Activated CD8-positive, alpha-beta memory T cell treated with anti-CD3 and anti-CD28 coated beads, Interleukin-2, amount 10 ng/mL, durations not matched to agents 7 days and 5 days (primary cell): ENCODE data around the gene DECR2. TPM values are rescaled to one million over a fixed set of nuclear protein-coding genes. Genes with fewer than 3 reads are reported as not detected.

Experiments used
- ATAC-seq: fragments of 150-1000 bp; cut with Tn5 transposase; one replicate; pipeline ENCODE4 v1.10.0; 2021; ENCODE audit warnings: moderate library complexity
- CTCF ChIA-PET: fragments of 350-600 bp; sonication (Branson Sonifier 250); formaldehyde crosslinking; loops from one replicate; lab custom pipeline; 2021; ENCODE audit warnings: antibody characterized with exemption; lab: Charles Lee
- DNase-seq: peaks from one replicate; pipeline ENCODE4 v3.0.0-alpha.2; 2020
- H3K27ac Mint-ChIP-seq: one replicate; pipeline ENCODE4 v1.8.0; 2021; ENCODE audit warnings: mild to moderate bottlenecking, mixed read lengths
- H3K27me3 Mint-ChIP-seq: one replicate; pipeline ENCODE4 v1.8.0; 2021; ENCODE audit warnings: mixed read lengths
- H3K36me3 Mint-ChIP-seq: one replicate; pipeline ENCODE4 v1.8.0; 2021; ENCODE audit warnings: mild to moderate bottlenecking, mixed read lengths
- H3K4me1 Mint-ChIP-seq: one replicate; pipeline ENCODE4 v1.8.0; 2021; ENCODE audit warnings: mixed read lengths
- H3K4me3 Mint-ChIP-seq: one replicate; pipeline ENCODE4 v1.8.0; 2021; ENCODE audit warnings: mild to moderate bottlenecking, moderate library complexity, mixed read lengths
- H3K9me3 Mint-ChIP-seq: one replicate; pipeline ENCODE4 v1.8.0; 2022; ENCODE audit warnings: low read depth, mixed read lengths
- total RNA-seq, 2 experiments: library from RNA; stranded (reverse); gene quantifications; one replicate each; pipeline ENCODE4 v1.2.3, GENCODE V29; 2021

DECR2 gene
- total RNA-seq, 2 experiments from 2014 or later: 5.9 to 6.3 TPM

DNA sequence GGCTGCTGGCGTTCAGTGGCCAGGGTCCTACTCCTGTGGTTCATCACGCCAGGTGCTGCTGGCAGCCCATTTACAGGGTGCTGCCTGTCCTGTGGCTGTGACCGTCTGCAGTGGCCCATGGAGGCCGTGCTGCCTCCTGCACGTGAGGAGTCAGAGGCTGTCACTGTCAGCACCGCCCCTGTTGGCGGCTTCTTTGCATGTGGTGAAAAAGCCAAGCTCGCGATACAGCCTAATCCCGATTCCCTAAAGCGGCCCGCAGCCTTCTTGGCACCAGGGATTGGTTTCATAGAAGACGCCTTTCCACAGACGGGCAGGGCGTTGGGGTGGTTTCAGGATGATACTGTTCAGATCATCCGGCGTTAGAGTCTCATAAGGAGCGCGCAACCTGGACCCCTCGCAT is 59.1 kb downstream of the DECR2 start:
- Mint-ChIP-seq H3K4me1 (no peaks in the 10 kb centered on the region), H3K27ac (no peak overlapping the region), H3K4me3 (no peak overlapping the region), H3K36me3 (no peaks in the 10 kb centered on the region), H3K9me3 (no peaks in the 10 kb centered on the region), H3K27me3 (no peaks in the 10 kb centered on the region)
- ATAC-seq (no peak), DNase-seq (no peak)
- CTCF ChIA-PET: no interaction called here

Other genes with a start within 250 kb of the DECR2 start
- gene HBZ, start 249.2 kb upstream of the DECR2 start, total RNA-seq: not detected
- gene HBM, start 235.9 kb upstream of the DECR2 start, total RNA-seq: not detected
- gene HBA2, start 229.0 kb upstream of the DECR2 start, total RNA-seq: not detected
- gene HBA1, start 225.2 kb upstream of the DECR2 start, total RNA-seq: not detected
- gene HBQ1, start 221.4 kb upstream of the DECR2 start, total RNA-seq: not detected
- 10 to 100 TPM; 60.0 to 65.3 TPM for gene LUC7L, start 172.4 kb upstream of the DECR2 start, total RNA-seq
- gene FAM234A, start 167.1 kb upstream of the DECR2 start, total RNA-seq: 10 to 100 TPM in 1 of 2 experiments, 1 to 10 TPM in 1; 9.1 to 10.1 TPM
- gene RGS11, start 125.9 kb upstream of the DECR2 start, total RNA-seq: not detected
- not detected for gene ARHGDIG, start 121.3 kb upstream of the DECR2 start, total RNA-seq
- not detected for gene PDIA2, start 118.7 kb upstream of the DECR2 start, total RNA-seq
- gene AXIN1, start 49.2 kb upstream of the DECR2 start, total RNA-seq: 10 to 100 TPM; 22.3 to 25.7 TPM
- gene MRPL28, start 31.3 kb upstream of the DECR2 start, total RNA-seq: 10 to 100 TPM; 89.0 to 90.7 TPM
- gene PGAP6, start 19.9 kb upstream of the DECR2 start, total RNA-seq: 10 to 100 TPM; 46.6 to 50.4 TPM
- gene NME4, start 4.7 kb upstream of the DECR2 start, total RNA-seq: 1 to 10 TPM; 6.7 to 7.0 TPM
- 10 to 100 TPM; 25.9 to 32.1 TPM for gene RAB11FIP3, start 23.8 kb downstream of the DECR2 start, total RNA-seq
- 100 to 1,000 TPM; 113 to 121 TPM for gene CAPN15, start 125.8 kb downstream of the DECR2 start, total RNA-seq
- gene PRR35, start 158.5 kb downstream of the DECR2 start, total RNA-seq: not detected
- gene NHLRC4, start 165.1 kb downstream of the DECR2 start, total RNA-seq: 1 to 10 TPM in 1 of 2 experiments, under 1 TPM in 1; 0.94 to 1.2 TPM
- gene PIGQ, start 168.1 kb downstream of the DECR2 start, total RNA-seq: 10 to 100 TPM; 38.8 to 41.0 TPM
- 10 to 100 TPM; 13.3 to 14.0 TPM for gene RAB40C, start 188.2 kb downstream of the DECR2 start, total RNA-seq
- gene WFIKKN1, start 229.1 kb downstream of the DECR2 start, total RNA-seq: under 1 TPM; 0.12 to 0.23 TPM
- 10 to 100 TPM; 86.7 to 92.6 TPM for gene METTL26, start 234.4 kb downstream of the DECR2 start, total RNA-seq
- 10 to 100 TPM; 42.5 to 47.3 TPM for gene MCRIP2, start 239.9 kb downstream of the DECR2 start, total RNA-seq
- 100 to 1,000 TPM in 1 of 2 experiments, 10 to 100 TPM in 1; 74.7 to 108 TPM for gene WDR90, start 247.5 kb downstream of the DECR2 start, total RNA-seq